HepG2 (cell line): ENCODE measurements around the gene COPE. TPM values are rescaled to one million over a fixed set of nuclear protein-coding genes. Genes with fewer than 3 reads are reported as not detected.

Experiments
- CERS6 ChIP-seq: sonication (generic); formaldehyde crosslinking; IDR thresholded peaks from 2 replicates; pipeline ENCODE4 v1.5.0; 2020; ENCODE audit warnings: missing genetic modification reagents
- ELF4 ChIP-seq: sonication (generic); formaldehyde crosslinking; IDR thresholded peaks from 2 replicates; pipeline ENCODE4 v1.5.0; 2020; ENCODE audit warnings: missing genetic modification reagents, mild to moderate bottlenecking, moderate library complexity, borderline replicate concordance
- FOXK1 ChIP-seq: sonication (generic); formaldehyde crosslinking; IDR thresholded peaks from 2 replicates; pipeline ENCODE4 v1.4.0; 2020; ENCODE audit warnings: low read depth, missing genetic modification reagents, borderline replicate concordance
- IRF9 ChIP-seq: sonication (generic); formaldehyde crosslinking; IDR thresholded peaks from 2 replicates; pipeline ENCODE4 v1.8.0; 2022; ENCODE audit warnings: missing genetic modification reagents, mild to moderate bottlenecking, borderline replicate concordance
- MIER2 ChIP-seq: IDR thresholded peaks from 2 replicates; pipeline ENCODE4 v1.6.1; 2016; ENCODE audit warnings: missing biosample characterization, missing genetic modification reagents
- RXRA ChIP-seq: sonication (generic); formaldehyde crosslinking; IDR thresholded peaks from 2 replicates; pipeline ENCODE4 v1.5.1; 2020; ENCODE audit warnings: missing genetic modification reagents
- TBP ChIP-seq: sonication (generic); formaldehyde crosslinking; IDR thresholded peaks from 2 replicates; pipeline ENCODE4 v1.5.0; 2020; ENCODE audit warnings: missing genetic modification reagents
- YY1 ChIP-seq: IDR thresholded peaks from 2 replicates; pipeline ENCODE4 v1.6.1; 2011; ENCODE audit warnings: low read length, low read depth, moderate library complexity, mild to moderate bottlenecking; ENCODE audit not compliant: insufficient read depth, insufficient replicate concordance
- ZNF138 ChIP-seq: sonication (generic); formaldehyde crosslinking; IDR thresholded peaks from 2 replicates; pipeline ENCODE4 v1.5.0; 2020; ENCODE audit warnings: mild to moderate bottlenecking, low read depth, missing genetic modification reagents
- ZNF335 ChIP-seq: sonication (generic); formaldehyde crosslinking; IDR thresholded peaks from 2 replicates; pipeline ENCODE4 v1.4.0; 2020; ENCODE audit warnings: missing genetic modification reagents
- ZNF484 ChIP-seq: sonication (generic); formaldehyde crosslinking; IDR thresholded peaks from 2 replicates; pipeline ENCODE4 v1.5.1; 2020; ENCODE audit warnings: mild to moderate bottlenecking, low read depth, missing genetic modification reagents, borderline replicate concordance
- ZNF605 ChIP-seq: sonication (generic); formaldehyde crosslinking; IDR thresholded peaks from 2 replicates; pipeline ENCODE4 v1.8.0; 2022; ENCODE audit warnings: mild to moderate bottlenecking, missing genetic modification reagents
- ZNF614 ChIP-seq: IDR thresholded peaks from 2 replicates; pipeline ENCODE4 v1.6.1; 2018; ENCODE audit warnings: missing biosample characterization, missing genetic modification reagents, inconsistent platforms, borderline replicate concordance
- polyA plus RNA-seq, 8 experiments: library from polyadenylated mRNA; depleted of rRNA in 3 of 8; stranded (reverse) in 7 of 8; unstranded in 1 of 8; fragments of >200 nt; fragmentation: Illumina TruSeq in 4 of 8; extraction: Trizol in 4 of 8; gene quantifications; 2 replicates each; pipeline versions ENCODE4 v1.2.1 to v1.2.3, GENCODE V29; 2011 to 2016; ENCODE audit warnings: low read depth in 4 of 8, missing spikeins in 1 of 8, mixed read lengths in 1 of 8; ENCODE audit not compliant: insufficient read depth in 1 of 8
- total RNA-seq, 5 experiments: library from RNA; depleted of rRNA; stranded (reverse); fragments of >200 nt; fragmentation: Illumina TruSeq; extraction: Trizol; gene quantifications; 2 replicates each; pipeline ENCODE4 v1.2.3, GENCODE V29; 2016; ENCODE audit warnings: low read depth in 1 of 5
- TF ChIP-seq, protein P1 (sequence below): sonication (generic); formaldehyde crosslinking; IDR thresholded peaks from 2 replicates; pipeline ENCODE4 v1.8.1; 2023; ENCODE audit warnings: mild to moderate bottlenecking, missing genetic modification reagents
- TF ChIP-seq, protein P2 (sequence below): sonication (generic); formaldehyde crosslinking; IDR thresholded peaks from 2 replicates; pipeline ENCODE4 v1.4.0; 2020; ENCODE audit warnings: missing genetic modification reagents
- TF ChIP-seq, protein P3 (sequence below): sonication (generic); formaldehyde crosslinking; IDR thresholded peaks from 2 replicates; pipeline ENCODE4 v1.9.0; 2021; ENCODE audit warnings: mild to moderate bottlenecking, missing genetic modification reagents

COPE gene
- total and polyA plus RNA-seq, 2 of the 13 experiments (the other 11 are each of a cell fraction or from before 2014, with no cell fraction given) = 189 to 205 TPM

GRCh38 chr19:18939922-18940768 is 21.0 kb upstream of the COPE start (continued):
- TF ChIP-seq, protein P1, sequence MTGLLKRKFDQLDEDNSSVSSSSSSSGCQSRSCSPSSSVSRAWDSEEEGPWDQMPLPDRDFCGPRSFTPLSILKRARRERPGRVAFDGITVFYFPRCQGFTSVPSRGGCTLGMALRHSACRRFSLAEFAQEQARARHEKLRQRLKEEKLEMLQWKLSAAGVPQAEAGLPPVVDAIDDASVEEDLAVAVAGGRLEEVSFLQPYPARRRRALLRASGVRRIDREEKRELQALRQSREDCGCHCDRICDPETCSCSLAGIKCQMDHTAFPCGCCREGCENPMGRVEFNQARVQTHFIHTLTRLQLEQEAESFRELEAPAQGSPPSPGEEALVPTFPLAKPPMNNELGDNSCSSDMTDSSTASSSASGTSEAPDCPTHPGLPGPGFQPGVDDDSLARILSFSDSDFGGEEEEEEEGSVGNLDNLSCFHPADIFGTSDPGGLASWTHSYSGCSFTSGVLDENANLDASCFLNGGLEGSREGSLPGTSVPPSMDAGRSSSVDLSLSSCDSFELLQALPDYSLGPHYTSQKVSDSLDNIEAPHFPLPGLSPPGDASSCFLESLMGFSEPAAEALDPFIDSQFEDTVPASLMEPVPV = no peak
- TF ChIP-seq YY1 (no peak), ZNF484 (CRISPR knock-in tag) (no peak), IRF9 (CRISPR knock-in tag) (peak; percentile 55; the same call in 1 of the 2 replicates), ELF4 (CRISPR knock-in tag) (no peak), ZNF614 (CRISPR knock-in tag) (peak; percentile 18; the same call in 1 of the 2 replicates), FOXK1 (CRISPR knock-in tag) (no peak), ZNF605 (CRISPR knock-in tag) (no peak), TBP (CRISPR knock-in tag) (no peak), ZNF138 (CRISPR knock-in tag) (no peak), RXRA (no peak), CERS6 (no peak), MIER2 (CRISPR knock-in tag) (no peak), ZNF335 (no peak)
- TF ChIP-seq, protein P2, sequence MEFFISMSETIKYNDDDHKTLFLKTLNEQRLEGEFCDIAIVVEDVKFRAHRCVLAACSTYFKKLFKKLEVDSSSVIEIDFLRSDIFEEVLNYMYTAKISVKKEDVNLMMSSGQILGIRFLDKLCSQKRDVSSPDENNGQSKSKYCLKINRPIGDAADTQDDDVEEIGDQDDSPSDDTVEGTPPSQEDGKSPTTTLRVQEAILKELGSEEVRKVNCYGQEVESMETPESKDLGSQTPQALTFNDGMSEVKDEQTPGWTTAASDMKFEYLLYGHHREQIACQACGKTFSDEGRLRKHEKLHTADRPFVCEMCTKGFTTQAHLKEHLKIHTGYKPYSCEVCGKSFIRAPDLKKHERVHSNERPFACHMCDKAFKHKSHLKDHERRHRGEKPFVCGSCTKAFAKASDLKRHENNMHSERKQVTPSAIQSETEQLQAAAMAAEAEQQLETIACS (CRISPR knock-in tag) = no peak
- TF ChIP-seq, protein P3, sequence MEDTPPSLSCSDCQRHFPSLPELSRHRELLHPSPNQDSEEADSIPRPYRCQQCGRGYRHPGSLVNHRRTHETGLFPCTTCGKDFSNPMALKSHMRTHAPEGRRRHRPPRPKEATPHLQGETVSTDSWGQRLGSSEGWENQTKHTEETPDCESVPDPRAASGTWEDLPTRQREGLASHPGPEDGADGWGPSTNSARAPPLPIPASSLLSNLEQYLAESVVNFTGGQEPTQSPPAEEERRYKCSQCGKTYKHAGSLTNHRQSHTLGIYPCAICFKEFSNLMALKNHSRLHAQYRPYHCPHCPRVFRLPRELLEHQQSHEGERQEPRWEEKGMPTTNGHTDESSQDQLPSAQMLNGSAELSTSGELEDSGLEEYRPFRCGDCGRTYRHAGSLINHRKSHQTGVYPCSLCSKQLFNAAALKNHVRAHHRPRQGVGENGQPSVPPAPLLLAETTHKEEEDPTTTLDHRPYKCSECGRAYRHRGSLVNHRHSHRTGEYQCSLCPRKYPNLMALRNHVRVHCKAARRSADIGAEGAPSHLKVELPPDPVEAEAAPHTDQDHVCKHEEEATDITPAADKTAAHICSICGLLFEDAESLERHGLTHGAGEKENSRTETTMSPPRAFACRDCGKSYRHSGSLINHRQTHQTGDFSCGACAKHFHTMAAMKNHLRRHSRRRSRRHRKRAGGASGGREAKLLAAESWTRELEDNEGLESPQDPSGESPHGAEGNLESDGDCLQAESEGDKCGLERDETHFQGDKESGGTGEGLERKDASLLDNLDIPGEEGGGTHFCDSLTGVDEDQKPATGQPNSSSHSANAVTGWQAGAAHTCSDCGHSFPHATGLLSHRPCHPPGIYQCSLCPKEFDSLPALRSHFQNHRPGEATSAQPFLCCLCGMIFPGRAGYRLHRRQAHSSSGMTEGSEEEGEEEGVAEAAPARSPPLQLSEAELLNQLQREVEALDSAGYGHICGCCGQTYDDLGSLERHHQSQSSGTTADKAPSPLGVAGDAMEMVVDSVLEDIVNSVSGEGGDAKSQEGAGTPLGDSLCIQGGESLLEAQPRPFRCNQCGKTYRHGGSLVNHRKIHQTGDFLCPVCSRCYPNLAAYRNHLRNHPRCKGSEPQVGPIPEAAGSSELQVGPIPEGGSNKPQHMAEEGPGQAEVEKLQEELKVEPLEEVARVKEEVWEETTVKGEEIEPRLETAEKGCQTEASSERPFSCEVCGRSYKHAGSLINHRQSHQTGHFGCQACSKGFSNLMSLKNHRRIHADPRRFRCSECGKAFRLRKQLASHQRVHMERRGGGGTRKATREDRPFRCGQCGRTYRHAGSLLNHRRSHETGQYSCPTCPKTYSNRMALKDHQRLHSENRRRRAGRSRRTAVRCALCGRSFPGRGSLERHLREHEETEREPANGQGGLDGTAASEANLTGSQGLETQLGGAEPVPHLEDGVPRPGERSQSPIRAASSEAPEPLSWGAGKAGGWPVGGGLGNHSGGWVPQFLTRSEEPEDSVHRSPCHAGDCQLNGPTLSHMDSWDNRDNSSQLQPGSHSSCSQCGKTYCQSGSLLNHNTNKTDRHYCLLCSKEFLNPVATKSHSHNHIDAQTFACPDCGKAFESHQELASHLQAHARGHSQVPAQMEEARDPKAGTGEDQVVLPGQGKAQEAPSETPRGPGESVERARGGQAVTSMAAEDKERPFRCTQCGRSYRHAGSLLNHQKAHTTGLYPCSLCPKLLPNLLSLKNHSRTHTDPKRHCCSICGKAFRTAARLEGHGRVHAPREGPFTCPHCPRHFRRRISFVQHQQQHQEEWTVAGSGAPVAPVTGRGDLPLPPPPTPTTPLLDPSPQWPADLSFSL (CRISPR knock-in tag) = no peak
